MCF 10A (cell line): ENCODE results near the gene NAALADL2. TPM values are rescaled to one million over a fixed set of nuclear protein-coding genes. Genes with fewer than 3 reads are reported as not detected.

ENCODE experiments used
- BruUV-seq: library from RNA; stranded (reverse); fragments of 400-500 nt; replicated peaks from 2 replicates; lab custom pipeline; 2021; lab: Mats Ljungman, UMichigan
- CTCF ChIA-PET: fragments of 300-600 bp; sonication (Branson Sonifier 250); formaldehyde crosslinking; extraction: SDS; loops from one replicate; lab custom pipeline; 2021; ENCODE audit warnings: antibody characterized with exemption, inconsistent platforms; lab: Yijun Ruan, JAX
- POLR2A ChIA-PET: fragments of 300-600, 350-650 bp; sonication (Branson Sonifier 250); formaldehyde crosslinking; extraction: SDS; loops from one replicate; lab custom pipeline; 2020; ENCODE audit warnings: antibody characterized with exemption, inconsistent platforms; lab: Yijun Ruan, JAX
- DNase-seq: peaks from one replicate; pipeline ENCODE4 v3.0.0-alpha.2; 2018; ENCODE audit not compliant: unreplicated experiment
- H3K27ac Mint-ChIP-seq: one replicate; pipeline ENCODE4 v1.8.0; 2022; ENCODE audit warnings: mild to moderate bottlenecking, low read depth, mixed read lengths; ENCODE audit not compliant: unreplicated experiment
- H3K27me3 Mint-ChIP-seq: one replicate; pipeline ENCODE4 v1.8.0; 2022; ENCODE audit warnings: mixed read lengths; ENCODE audit not compliant: insufficient read depth, unreplicated experiment
- H3K36me3 Mint-ChIP-seq: one replicate; pipeline ENCODE4 v1.8.0; 2022; ENCODE audit warnings: mild to moderate bottlenecking, moderate library complexity, mixed read lengths; ENCODE audit not compliant: insufficient read depth, unreplicated experiment
- H3K4me1 Mint-ChIP-seq: one replicate; pipeline ENCODE4 v1.8.0; 2022; ENCODE audit warnings: mixed read lengths; ENCODE audit not compliant: insufficient read depth, unreplicated experiment
- H3K4me3 Mint-ChIP-seq: one replicate; pipeline ENCODE4 v1.8.0; 2022; ENCODE audit warnings: mild to moderate bottlenecking, moderate library complexity, mixed read lengths; ENCODE audit not compliant: unreplicated experiment
- H3K9me3 Mint-ChIP-seq: one replicate; pipeline ENCODE4 v1.8.0; 2022; ENCODE audit warnings: mixed read lengths; ENCODE audit not compliant: unreplicated experiment
- CTCF ChIP-seq: fragments of 200-600 bp; IDR thresholded peaks from one replicate; pipeline ENCODE4 v1.8.0; 2022; ENCODE audit warnings: antibody characterized with exemption, mild to moderate bottlenecking; ENCODE audit not compliant: unreplicated experiment
- intact Hi-C: fragments of 100-400 bp; cut with micrococcal nuclease; formaldehyde crosslinking; loops from 2 replicates; pipeline ENCODE4 v1.14.1; 2022
- total RNA-seq: library from RNA; stranded (reverse); gene quantifications from 2 replicates; pipeline ENCODE4 v1.2.3, GENCODE V29; 2022

Gene NAALADL2
- total RNA-seq, 1 experiment from 2014 or later: 4.2 TPM

GRCh38 chr3:175512700-175513099 lies 653.6 kb downstream of the NAALADL2 start:
- Mint-ChIP-seq H3K36me3 (no peaks in the 10 kb centered on the region), H3K4me1 (no peaks in the 10 kb centered on the region), H3K27ac (no peak overlapping the region), H3K27me3 (no peaks in the 10 kb centered on the region), H3K9me3 (no peaks in the 10 kb centered on the region), H3K4me3 (no peak overlapping the region)
- TF ChIP-seq CTCF: no peak
- ChIA-PET POLR2A (no interaction called here), CTCF (no interaction called here)
- no TSS peak for BruUV-seq
- no peak for DNase-seq
- intact Hi-C loops: no loop called here

- no peaks in the 10 kb centered on the region for H3K36me3 Mint-ChIP-seq
- TF ChIP-seq CTCF: no peak
- H3K27me3 Mint-ChIP-seq: no peaks in the 10 kb centered on the region
- H3K9me3 Mint-ChIP-seq: peaks cover 7% of the 10 kb centered on the region
- no peak overlapping the region for H3K27ac Mint-ChIP-seq
- no peak for DNase-seq
- intact Hi-C loops: no loop called here
- POLR2A ChIA-PET: no interaction called here
- no peak overlapping the region for H3K4me3 Mint-ChIP-seq
- BruUV-seq: no TSS peak
- H3K4me1 Mint-ChIP-seq: no peaks in the 10 kb centered on the region
- CTCF ChIA-PET: interaction anchor here (0.7 kb wide), 1 partner anchor 234 kb away, joined by 3 read pairs; no protein-coding TSS in a partner anchor
Measured at GRCh38 chr3:175518459-175518858, 659.3 kb downstream of the NAALADL2 start.

GRCh38 chr3:175521406-175521805 lies 662.3 kb downstream of the NAALADL2 start:
- Mint-ChIP-seq H3K27ac (no peak overlapping the region), H3K4me3 (no peak overlapping the region), H3K27me3 (no peaks in the 10 kb centered on the region), H3K9me3 (peaks cover 7% of the 10 kb centered on the region), H3K4me1 (no peaks in the 10 kb centered on the region), H3K36me3 (no peaks in the 10 kb centered on the region)
- ChIA-PET POLR2A (no interaction called here), CTCF (no interaction called here)
- no peak for TF ChIP-seq CTCF
- DNase-seq: no peak
- intact Hi-C loops: no loop called here
- no TSS peak for BruUV-seq

GRCh38 chr3:175526191-175526590 lies 667.1 kb downstream of the NAALADL2 start:
- BruUV-seq: no TSS peak
- ChIA-PET POLR2A (interaction anchor here (0.6 kb wide), 1 partner anchor 344 kb away, joined by 3 read pairs; no protein-coding TSS in a partner anchor), CTCF (interaction anchor here (0.7 to 0.8 kb wide), 2 partner anchors 13 to 268 kb away, joined by 3 to 5 read pairs; no protein-coding TSS in a partner anchor)
- intact Hi-C loops: no loop called here
- H3K27ac Mint-ChIP-seq: peak overlapping the region; percentile 85
- no peak for TF ChIP-seq CTCF
- no peaks in the 10 kb centered on the region for H3K9me3 Mint-ChIP-seq
- H3K36me3 Mint-ChIP-seq: no peaks in the 10 kb centered on the region
- peak overlapping the region; percentile 73 for H3K4me3 Mint-ChIP-seq
- no peaks in the 10 kb centered on the region for H3K27me3 Mint-ChIP-seq
- no peaks in the 10 kb centered on the region for H3K4me1 Mint-ChIP-seq
- no peak for DNase-seq
